HG02870 (cell line): ENCODE data around the gene SDC3.
"Not testable (repeated sequence)": the region's sequence is repeated elsewhere in the genome, so short reads cannot be mapped to it uniquely, and the experiment has no call there.

Experiments used
- ATAC-seq: cut with Tn5 transposase; IDR thresholded peaks from one replicate; pipeline ENCODE4 v1.9.1; 2021; ENCODE audit warnings: mild to moderate bottlenecking, moderate library complexity; ENCODE audit not compliant: unreplicated experiment

Gene SDC3, protein sequence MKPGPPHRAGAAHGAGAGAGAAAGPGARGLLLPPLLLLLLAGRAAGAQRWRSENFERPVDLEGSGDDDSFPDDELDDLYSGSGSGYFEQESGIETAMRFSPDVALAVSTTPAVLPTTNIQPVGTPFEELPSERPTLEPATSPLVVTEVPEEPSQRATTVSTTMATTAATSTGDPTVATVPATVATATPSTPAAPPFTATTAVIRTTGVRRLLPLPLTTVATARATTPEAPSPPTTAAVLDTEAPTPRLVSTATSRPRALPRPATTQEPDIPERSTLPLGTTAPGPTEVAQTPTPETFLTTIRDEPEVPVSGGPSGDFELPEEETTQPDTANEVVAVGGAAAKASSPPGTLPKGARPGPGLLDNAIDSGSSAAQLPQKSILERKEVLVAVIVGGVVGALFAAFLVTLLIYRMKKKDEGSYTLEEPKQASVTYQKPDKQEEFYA

DNA sequence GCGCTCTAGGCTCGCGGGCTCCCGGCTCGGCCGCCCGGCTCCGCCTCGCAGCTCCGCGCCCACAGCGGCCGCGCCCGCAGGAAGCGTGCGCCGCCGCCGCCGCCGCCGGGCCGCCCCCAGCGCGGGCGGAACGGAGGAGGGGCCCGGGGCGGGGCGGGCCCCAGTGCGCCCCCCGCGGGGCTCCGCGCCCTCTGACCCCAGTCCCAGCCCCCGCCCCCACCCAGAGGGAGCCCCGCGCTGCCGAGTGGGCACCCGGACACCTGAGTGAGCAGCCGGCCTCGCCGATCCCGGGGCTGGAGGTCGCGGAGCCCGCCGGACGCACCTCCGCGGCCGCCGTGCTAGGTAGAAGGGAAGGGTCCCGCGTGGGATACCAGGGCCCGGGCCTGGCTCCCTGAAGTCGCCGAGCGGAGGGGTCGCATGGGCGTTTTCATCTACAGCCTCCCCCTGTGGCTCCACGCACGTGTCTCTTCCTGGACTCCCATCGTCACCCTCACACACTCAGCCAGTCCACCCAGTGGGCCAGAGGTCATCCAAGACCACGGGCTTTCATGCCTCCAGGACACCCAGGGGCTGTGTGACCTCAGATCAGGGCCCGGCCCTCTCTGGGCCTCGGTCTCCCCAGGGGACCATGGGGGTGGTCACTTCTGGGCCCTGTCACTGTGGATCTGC lies at the start of gene SDC3:
TSS of gene SDC3 (minus strand) at position 63 of the 669 bp plus-strand sequence. CDS start 172 bp downstream, outside the sequence.
- ATAC-seq, result no peak

DNA sequence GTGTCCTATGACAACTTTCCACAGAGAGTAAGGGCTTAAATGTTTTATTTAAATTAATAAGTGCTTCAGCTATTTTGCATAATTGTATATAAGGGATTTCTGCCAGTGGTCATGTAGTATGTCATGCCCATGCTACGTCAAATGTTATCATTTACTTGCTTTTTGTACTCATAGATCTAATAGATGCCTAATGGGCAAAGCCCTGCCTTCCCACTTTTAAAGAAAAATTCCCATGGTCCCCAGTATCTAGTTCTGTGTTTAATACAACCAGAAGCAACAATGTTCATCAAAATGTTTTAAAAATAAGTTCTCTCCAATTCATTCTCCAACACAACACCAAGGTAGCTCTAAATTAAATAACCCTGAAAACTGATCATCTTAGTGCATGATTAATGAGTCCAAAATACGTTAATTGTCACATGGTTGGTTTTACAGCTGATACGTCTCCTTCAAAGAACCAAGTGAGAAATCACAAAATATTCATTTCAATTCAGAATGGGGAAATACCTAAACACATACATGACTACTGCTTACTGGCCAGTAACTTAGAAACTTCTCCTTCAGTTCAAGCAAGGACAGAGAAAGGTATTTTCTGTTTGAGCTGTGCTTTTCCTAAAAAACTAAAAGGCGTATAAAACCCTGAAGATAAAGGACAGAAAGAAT lies 49.1 kb upstream of the SDC3 start:
- no peak for ATAC-seq

DNA sequence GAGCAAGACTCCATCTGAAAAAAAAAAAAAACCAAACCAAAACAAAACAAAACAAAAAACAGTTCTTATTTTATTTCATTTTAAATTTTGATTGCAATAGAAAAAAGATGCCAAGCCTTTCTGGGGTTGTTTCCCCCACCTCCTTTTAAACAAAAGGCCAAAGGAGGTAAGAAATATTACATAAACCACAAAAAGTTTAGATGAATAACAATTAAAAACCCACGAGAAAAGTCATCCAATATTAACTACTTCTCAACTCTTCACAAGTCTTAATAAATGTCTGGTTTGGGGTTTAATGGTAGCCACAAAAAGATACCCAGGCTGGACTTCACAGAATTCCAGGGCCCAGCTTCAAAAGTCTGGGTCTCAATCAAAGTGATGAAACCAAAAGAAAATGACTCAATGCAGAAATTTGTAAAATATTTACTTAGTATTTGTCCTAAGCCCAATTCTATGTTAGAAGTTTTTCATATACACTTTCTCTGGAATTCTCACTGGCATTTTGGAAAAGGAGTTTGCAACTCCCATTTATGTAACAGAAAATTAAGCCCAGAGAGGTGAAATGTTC lies 47.0 kb upstream of the SDC3 start:
- no peak for ATAC-seq

DNA sequence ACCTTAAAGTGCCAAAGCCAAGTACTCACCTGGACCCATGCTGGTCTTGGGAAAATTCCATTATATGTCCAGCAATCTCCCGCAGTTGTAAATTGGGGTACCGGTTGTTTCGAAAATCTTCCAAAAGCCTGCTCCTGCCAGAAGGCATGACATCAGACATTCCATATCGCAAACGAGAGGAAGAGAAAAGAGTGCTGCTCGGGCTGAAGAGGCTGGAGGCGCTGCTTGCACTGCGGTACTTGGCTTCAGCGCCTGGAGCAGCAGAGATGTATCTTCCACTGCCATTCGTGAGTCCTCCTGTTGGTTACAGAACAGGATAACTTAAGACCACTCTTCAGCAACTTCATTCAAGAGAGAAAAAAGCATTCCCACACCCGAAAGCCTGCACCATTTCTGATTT lies 45.1 kb upstream of the SDC3 start:
- ATAC-seq, result no peak

DNA sequence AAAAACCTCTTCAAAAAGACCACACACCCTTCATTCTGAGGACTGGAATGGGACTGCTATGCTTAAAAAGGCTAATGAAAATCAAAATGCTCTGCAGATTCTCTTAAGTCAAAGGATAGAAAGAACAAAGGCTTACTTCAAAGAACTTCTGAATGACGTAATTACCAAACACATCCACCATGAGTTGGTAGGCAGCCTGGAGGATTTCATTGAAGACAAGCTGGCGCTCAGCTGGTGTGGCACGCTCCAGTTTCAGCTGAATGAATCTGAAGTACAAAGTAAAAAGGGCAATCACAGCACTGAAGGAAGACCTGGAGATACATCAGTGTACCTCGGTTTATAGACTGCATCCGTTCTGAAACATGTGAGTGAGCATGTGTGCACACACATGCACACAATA lies 43.5 kb upstream of the SDC3 start:
- no peak for ATAC-seq

DNA sequence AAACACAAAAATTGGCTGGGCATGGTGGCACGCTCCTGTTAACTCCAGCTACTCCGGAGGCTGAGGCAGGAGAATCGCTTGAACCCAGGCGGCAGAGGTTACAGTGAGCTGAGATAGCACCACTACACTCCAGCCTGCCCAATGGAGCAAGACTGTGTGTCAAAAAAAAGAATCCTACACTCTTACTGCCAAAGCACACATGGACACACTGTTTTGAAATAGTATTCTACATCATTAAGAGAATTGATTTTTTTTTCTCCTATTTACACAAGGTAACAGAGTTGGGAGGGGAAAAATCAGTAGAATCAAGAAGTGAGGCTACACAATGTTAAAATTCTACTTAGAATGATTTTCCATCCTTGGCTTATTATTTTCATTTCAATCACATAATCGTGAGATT lies 42.1 kb upstream of the SDC3 start:
- no peak for ATAC-seq

DNA sequence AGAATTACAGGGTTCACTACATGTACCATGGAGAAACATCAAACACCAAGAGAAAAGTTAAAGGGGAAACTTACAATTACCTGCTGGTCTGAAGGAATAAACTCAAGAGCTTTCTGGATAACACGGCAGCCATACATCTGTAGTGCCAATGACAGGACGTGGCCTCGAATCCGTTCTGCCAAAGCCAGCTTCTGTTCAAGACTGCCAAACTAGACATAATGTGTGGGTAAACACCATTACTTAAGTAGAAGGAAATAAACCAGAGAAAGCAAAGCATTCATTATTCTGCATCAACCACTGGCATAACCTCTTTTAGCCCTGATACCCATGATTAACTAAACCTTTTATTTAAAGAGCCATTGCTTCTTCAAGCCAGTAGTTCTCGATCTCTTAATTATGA lies 41.5 kb upstream of the SDC3 start:
- no peak for ATAC-seq

DNA sequence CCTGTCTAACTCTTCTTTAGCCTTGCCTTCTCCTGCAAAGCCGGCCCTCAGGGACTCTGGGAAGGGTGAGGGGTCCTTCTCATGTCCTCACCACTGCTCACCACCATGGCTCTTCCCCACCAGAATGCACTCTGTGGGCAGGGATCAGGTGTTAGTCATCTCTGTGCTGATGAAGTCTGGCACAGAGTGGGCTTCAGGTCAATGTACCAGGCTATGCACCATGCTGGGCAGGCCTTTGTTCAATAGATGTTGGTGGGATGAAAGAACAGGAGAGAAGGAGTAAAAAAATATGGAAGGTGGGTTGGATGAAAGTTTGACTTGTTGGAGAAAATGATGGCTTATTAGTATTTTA lies 40.9 kb upstream of the SDC3 start:
- not testable (repeated sequence) for ATAC-seq

DNA sequence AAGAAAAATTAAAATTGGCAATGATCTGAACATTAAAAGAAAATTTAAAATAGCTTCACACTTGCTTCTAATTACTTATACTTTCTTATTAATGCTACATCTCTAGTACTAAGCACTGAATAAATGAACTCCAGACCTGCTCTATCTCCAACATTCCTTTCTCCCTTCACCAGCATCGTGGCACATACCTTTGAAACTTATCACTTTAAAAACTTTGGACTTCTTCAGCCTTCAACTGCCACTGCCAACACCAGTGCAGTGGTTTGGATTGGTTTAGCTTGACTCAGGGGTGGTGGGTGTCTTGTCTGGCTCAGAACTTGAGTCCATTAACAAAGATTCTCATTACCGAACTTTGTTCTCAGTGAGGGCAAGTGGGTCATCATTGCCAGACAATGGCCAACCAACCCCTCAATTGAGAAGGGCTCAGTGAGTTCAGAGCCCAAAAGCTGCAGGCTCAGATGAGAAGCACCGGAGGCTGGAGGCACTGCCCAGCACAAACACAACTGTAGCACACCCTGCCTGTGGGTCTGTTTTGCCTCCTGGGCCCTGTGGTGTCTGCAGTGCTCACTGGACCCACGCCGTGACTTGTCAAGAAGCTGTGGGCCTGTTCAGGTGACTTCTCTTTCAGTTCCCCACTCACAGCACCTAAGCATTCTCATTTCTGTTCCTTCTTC lies 40.4 kb upstream of the SDC3 start:
- not testable (repeated sequence) for ATAC-seq

DNA sequence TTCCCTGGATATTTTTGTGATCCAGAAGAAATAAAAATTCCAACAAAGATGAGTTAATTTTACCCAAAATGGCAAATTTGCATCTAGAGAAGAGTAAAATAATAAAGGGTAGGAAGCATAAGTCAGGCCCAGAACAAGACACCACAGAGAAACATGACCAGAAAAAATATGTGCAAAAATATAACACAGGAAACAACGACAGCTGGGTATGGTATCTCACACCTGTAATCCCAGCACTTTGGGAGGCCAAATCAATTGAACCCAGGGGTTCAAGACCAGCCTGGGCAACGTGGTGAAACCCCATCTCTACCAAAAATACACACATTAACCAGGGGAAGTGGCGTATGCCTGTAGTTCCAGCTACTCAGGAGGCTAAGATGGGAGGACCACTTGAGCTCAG lies 39.7 kb upstream of the SDC3 start:
- ATAC-seq, result no peak

DNA sequence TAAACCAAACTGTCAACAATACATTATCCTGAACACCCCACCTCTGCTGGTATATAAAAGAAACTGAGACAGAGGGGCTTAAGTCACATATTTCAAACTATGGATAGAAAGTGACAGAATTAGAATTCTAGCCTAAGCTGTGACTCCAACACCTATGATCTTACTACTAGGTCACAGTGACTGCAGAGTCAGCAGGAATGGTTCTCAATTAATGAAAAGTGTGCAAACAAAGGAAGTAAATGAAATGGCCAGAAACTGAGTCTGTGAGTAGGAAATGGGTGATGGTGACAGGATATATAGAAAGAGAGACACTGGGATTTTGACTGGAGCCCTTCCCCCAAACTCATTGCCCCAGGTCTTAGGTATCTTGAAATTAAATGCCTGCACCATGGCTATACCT lies 38.7 kb upstream of the SDC3 start:
- ATAC-seq, result no peak

DNA sequence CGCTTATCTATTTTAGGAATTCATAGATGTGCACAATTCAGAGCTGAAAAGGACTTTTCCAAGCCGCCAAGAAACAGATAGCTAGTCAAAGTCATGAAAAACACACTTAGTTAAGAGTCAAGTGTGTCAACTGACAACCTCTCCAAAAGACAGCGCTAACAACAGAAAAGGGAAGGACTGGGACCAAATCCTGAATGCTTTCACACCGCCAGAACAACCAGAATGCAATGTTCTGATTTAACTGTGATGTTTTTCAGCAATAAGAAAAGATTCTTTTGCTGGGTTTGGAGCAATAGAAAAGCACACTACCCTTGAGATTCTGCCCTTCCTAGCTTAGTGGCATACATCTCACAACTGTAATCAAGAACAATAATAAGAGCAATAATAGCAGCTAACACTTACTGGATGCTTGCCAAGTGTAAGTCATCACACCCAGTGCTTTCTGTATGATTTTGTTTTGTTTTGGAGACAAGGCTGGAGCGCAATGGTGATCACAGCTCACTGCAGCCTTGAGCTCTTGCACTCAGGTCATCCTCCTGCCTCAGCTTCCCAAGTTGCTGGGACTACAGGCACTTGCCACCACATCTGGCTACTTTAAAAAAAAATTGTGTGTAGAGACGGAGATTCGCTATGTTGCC lies 33.9 kb upstream of the SDC3 start:
- ATAC-seq, result no peak

DNA sequence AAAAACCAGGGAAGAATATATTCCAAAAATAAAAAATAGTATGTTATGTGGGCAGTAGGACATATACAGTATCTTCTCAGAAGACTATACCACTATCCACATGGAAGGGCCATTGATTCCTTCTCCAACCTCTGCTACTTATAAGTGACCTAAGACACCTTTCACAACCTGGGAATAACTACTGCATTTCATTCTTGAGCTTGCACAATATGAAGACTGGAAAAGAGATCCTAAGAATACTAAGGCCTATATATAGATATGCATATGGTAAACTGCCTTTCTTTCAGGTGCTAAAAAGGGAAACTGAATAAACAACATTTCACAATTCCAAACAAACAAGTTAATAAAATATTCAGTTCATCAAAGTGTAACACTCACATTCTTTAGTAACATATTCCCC lies 32.0 kb upstream of the SDC3 start:
- no peak for ATAC-seq

DNA sequence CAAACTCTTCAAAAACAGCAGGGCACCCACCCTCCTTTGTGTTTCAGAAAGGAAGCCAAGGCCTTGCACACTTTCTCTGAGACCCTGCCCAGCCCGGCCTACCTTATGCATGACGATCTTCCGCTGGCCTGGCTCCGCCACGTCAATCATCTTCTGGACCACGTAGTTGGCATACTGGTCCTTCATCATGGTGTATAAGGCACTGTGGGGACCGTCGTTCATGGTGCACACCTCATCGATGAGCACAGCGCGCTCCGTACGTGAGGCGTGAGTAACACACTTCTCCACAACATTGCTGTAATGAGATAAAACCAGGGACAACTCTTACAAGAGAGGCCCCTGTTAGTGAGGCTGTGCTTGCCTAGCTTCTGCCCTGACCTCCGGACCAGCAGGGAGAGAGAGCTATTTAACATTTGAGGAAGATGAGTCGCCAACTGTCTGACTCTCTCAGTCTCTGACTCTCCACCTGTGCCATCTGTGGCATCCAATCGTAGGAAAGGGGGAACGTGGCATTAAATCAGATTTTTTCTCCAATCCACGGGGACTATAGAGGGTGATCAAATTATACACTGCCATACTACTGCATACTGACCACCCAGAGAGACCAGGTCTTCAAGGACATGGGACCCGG lies 28.1 kb upstream of the SDC3 start:
- ATAC-seq, result no peak

DNA sequence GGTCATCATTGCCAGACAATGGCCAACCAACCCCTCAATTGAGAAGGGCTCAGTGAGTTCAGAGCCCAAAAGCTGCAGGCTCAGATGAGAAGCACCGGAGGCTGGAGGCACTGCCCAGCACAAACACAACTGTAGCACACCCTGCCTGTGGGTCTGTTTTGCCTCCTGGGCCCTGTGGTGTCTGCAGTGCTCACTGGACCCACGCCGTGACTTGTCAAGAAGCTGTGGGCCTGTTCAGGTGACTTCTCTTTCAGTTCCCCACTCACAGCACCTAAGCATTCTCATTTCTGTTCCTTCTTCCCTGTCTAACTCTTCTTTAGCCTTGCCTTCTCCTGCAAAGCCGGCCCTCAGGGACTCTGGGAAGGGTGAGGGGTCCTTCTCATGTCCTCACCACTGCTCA lies 27.2 kb upstream of the SDC3 start:
- ATAC-seq, result not testable (repeated sequence)

DNA sequence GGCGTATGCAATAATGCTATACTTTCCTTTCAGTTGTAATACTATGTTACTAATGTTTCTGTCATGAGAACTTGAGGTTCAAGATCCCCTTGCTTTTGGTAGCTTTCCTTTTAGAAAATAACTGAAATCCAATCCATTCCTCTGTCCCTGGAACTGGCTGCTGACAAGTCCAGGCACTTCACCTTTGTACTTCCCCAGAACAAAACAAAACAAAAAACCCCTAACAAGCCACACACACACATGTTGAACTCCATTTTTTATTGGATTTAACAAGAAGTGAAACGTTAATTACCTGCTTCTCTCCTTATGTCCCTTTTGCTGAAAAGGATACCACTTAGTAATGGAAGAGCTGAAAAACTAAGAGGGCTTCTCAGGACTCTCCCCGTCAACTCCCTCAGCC lies 26.1 kb upstream of the SDC3 start:
- ATAC-seq, result no peak

DNA sequence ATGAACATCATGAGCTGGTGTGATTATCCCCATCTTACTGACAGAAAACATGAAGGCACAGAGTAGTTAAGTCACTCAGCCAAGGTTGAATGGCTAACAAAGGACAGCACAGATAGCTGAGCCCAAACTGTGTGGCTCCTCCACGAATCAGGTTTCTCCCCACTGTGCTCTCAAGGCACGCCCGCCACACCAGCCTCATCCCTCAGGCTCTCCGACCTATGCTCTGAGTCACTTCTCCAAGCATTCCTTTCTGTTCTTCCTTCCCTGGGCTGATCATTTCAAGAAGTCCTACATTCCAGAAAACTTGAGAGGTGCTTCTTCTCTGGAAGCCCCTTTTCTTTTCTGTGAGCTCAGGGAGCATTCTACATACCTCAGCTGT lies 25.3 kb upstream of the SDC3 start:
- ATAC-seq, result no peak

DNA sequence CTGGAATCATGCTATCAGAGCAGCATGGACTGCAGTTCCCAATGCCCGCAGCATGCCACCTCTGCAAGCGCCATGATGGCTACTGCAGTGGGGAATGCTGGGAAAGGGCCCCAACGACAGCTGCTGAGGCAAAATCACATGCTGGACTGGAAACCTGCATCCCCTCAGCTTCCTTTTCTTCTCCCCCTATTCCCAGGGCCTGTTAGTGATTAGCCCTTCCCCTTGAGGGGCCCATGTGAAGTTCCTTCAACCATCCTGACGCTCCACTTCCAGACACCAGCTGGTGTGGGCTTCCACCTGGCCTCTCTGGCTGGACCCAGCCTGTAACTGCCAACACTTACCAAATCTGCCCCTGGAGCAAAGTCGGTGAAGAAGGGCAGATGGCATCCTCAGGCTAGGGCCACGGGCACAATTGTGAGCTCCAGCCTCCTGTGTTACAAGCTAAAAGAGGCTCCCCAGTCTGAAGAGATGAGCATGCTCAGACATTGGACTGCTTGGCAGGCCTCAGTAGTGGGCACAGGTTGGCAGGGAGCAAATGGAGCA lies 22.1 kb upstream of the SDC3 start:
- no peak for ATAC-seq

DNA sequence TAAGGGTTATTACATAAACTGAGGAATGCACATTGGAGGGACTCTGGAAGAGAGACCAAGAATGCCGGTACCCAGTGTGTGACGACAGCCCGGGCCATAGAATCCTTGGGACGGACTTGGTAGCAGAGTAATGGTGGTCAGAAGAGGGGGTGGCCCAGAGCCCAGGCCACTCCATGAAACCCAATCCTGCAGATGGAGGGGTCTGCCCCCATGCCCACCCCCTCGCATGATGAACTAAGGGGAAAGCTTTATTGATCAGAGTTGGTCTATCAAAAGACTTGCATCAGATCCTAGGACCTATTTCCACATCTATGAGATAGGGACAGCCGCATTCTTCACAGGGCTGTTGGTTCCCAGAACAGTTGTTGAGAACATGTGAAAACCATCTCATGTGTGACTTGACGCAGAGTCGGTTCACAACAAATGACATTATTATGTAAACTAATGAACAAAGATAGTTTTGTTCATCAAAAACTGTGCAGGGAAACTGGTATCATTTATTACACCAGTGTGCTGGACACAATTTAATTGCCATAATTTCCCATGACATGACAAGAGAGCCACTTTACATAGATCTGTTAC lies 21.5 kb upstream of the SDC3 start:
- no peak for ATAC-seq
